Stimulated activated CD4-positive, alpha-beta T cell treated with anti-CD3 and anti-CD28 coated beads, TNF-alpha, amount 100 ng/mL, for 4 hours (primary cell): ENCODE data around the gene CEP68.

Experiments
- DNase-seq, 3 experiments: peaks; one replicate each; pipeline ENCODE4 v3.0.0-alpha.2; 2020; ENCODE audit warnings: low read depth in 3 of 3

CEP68 gene

DNA sequence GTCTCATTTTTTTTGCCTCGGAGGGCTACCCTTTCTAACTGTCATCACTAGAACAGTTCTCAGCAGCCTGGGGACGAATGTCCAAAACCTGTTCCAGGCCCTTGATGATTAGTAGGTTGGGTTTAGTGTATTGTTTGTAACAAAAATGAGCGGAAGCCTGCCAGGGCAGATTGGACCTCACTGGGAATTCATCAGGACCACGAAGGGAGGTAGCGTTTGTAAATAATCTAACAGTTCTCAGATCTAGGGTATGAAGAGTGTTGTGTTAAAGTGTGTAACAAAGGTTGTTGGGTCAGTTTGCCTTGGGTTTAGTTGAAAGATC lies 799 bp downstream of the CEP68 start:
- no peak for DNase-seq

- peak in 2 of 3 experiments; percentile 18 to 37 for DNase-seq
Observed at GRCh38 chr2:65057391-65058052, 1.3 kb downstream of the CEP68 start.

- DNase-seq = no peak
Observed at GRCh38 chr2:65059071-65059470, 2.9 kb downstream of the CEP68 start.

DNA sequence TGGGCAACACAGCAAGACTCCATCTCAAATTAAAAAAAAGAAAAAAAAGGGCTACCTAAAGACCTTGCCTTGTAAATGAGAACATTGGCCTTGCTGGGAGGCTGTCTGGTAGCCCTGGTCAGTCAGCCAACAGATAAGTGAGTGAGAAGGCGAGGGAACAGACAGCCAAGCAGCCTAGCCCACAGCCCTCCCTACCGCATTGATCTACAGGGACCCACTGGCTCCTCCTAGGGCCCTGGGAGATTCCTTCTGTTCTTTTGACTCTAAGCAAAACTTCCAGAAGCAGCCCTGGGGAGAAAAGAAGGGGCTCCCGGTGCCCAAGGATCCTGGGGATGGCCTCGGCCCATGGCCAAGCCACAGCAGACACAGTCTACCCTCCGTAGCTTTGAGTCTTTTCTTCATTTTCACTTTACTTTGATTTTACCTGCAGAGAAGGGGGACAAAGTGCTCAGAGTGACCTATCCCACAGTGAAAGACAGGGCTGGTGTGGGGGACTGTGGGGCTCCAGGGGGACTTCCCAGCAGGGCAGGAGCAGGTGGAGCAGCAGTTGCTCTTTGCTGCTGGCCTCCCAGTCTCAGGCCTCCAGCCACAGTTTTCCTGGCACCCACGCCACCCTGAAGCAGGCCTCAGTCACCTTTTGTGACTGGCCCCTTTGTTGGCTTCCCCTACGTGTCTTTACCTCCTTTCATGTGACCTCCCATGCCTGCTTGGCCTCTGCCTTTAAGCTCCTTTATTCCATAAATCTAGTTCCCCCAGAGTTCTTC lies 5.1 kb downstream of the CEP68 start:
- DNase-seq = no peak

DNA sequence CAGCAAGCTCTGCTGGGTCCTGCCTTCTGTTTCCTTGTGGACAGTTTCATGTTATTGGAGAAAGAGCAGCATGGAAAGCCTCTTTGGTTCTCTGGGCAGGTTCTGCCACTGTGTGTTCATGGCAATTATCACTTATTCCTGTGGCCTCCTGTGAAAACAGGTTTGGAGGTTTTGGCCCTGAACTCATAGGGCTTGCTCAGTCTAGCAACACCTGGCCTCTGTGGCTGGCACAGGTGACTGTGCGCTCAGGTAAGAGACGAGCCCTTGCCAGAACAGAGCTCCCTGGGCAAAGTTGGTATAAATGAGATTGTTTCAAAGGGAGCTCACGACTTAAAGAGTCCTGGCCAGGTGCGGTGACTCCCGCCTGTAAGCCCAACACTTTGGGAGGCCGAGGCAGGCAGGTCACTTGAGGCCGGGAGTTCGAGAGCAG lies 5.7 kb downstream of the CEP68 start:
- DNase-seq = no peak

GRCh38 chr2:65062843-65063825 lies 6.9 kb downstream of the CEP68 start:
- no peak for DNase-seq

DNA sequence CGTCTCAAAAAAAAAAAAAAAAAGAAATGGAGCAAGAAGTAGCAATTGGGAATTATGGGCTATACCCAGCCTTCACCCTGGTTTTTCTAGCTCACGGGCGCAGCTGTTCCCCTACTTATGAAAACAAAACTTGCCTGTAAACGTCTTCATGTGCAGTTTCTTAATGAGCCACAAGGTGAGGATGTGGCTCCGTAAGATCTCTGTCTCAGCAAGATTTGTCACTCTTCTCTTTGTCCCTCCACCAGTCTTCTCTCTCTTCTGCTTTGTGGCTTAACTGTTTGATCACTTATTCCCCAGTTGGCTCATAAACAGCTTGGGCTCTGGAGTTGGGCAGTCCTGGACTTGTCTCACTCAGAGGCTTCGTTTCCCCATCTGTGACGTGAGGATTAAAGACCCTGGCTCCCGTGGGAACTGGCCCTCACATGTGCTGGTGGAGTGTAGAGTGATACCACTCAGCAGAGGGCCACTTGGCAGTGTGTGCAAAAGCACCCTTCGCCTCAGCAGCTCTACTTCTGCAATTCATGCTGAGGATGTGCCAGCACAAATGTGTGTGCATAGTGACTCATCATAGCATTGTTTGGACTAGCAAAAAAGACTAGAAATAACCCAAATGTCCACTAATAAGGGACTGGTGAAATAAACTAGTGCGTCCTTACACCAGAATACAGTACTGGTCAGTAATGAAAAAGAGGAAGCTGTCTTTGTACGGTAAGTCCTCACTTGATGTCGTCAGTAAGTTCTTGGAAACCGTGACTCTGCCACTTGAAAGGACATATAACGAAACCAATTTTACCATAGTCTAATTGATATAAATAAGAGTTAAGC lies 8.7 kb downstream of the CEP68 start:
- DNase-seq = peak in 1 of 3 experiments; percentile 5

- no peak for DNase-seq
Observed at GRCh38 chr2:65067806-65068553, 11.8 kb downstream of the CEP68 start.

DNA sequence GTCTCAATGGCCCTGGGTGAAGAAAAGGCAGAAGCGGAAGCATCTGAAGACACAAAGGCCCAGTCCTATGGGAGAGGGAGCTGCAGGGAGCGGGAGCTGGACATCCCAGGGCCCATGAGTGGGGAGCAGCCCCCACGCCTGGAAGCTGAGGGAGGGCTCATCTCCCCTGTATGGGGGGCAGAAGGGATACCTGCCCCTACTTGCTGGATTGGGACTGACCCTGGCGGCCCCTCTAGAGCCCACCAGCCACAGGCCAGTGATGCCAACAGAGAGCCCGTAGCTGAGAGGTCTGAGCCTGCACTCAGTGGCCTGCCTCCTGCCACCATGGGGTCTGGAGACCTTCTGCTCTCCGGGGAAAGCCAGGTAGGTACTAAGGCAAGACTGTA lies 13.2 kb downstream of the CEP68 start:
- no peak for DNase-seq

DNA sequence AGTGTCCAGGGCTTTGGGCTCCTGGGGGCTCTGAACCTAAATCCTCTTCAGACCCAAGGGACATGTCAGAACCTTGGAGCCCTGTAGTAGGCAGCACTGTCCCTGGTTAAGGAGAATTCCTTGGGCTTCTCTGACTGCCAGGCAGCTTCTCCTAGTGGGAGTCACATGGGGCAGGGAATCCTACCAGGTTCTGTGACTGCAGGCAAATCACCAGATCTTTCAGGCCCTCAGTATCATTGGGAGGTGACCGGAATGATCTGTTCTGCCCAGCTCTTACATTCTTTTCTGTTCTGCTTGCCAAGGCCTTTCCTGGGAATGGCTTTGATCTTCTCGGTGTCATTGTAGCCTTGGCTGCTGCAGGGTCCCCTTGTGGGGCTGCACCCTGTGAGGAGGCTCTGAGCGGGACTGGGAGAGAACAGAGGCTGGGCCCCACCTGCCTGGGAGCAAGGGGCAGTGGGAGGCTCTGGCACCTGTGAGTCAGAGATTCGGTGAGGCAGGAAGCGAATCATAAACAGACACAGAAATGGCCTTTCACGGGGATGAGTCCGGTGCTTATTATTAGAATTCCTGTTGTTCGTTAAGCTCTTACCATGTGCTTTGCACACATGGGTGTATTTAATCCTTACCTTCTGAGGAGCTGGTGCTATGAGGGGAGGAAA lies 14.1 kb downstream of the CEP68 start:
- no peak for DNase-seq

DNA sequence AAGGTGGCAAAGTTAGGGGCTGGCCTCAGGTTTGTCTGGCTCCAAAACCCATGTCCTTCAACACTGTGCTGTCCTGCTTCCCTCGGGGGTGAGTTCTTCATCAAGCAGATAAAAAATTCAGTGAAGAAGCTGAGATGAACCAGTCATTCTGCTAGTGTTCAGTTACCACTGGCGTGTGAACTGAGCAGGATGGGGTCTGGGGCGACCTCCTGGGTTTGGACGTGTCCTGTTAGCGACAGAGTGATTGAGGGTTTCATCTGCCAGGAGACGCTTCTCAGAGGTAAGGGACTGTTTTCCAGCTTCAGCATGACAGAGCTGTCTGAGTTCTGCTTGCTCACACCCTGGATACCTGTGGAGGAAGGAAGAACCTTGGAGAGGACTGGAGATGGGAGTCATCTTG lies 14.6 kb downstream of the CEP68 start:
- DNase-seq = no peak

DNA sequence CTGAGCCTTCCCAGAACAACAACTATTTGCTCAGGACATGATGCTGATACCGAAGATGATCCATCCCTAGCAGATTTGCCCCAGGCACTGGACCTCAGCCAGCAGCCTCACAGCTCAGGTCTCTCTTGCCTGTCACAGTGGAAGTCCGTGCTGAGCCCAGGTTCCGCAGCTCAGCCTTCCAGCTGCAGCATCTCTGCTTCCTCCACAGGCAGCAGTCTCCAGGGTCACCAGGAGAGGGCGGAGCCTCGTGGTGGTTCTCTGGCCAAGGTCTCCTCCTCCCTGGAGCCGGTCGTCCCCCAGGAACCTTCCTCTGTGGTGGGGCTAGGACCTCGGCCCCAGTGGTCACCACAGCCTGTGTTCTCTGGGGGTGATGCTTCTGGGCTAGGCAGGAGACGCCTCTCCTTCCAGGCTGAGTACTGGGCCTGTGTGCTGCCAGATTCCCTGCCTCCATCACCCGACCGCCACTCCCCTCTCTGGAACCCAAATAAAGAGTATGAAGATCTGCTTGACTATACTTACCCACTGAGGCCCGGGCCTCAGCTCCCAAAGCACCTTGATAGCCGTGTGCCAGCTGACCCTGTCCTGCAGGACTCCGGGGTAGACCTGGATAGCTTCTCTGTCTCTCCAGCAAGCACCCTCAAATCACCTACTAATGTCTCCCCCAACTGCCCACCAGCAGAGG lies 15.4 kb downstream of the CEP68 start:
- no peak for DNase-seq

DNA sequence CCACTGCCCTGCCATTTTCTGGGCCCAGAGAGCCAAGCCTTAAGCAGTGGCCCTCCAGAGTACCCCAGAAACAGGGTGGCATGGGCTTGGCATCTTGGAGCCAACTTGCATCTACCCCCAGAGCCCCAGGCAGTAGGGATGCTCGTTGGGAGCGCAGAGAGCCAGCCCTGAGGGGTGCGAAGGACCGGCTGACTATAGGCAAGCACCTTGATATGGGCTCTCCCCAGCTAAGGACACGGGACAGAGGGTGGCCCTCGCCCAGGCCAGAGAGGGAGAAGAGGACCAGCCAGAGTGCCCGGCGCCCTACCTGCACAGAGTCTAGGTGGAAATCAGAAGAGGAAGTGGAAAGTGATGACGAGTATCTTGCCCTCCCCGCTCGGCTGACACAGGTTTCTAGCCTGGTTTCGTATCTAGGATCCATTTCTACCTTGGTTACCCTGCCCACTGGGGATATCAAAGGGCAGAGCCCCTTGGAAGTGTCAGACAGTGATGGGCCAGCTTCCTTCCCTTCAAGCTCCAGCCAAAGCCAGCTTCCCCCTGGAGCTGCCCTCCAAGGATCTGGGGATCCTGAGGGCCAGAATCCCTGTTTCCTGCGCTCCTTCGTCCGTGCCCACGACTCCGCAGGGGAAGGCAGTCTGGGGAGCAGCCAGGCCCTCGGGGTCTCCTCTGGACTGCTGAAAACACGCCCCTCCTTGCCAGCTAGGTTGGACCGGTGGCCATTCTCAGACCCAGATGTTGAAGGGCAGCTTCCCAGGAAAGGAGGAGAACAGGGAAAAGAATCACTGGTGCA lies 16.2 kb downstream of the CEP68 start:
- DNase-seq = no peak

DNA sequence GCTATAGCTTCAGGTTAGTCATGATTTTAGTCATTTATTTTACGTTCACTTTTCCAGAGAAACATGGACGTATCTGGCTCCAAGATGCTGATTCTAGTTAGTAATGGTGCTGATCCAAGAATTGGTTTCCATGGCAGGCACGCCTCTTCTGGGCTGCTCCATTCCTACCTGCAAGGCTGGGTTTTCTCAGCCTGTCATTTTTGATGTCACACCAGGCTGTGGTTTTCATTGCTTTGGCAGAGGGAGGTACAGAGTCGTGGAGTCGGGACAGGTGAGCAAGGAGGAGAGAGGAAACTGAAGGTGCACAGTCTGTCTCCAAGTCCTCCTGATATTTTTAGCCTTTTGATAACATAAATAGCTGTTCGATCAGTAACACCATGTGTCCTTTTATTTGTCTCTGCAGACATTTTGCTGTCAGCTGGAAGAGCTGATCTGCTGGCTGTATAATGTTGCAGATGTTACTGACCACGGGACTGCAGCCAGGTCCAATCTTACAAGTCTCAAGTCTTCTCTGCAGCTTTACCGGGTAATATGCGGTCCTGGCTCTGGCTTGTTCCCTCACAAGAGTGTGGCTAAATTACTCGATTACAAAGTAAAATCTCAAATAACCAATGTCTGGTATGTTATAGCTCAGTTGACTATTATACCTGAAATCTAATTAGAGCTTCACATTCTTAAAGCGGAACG lies 17.8 kb downstream of the CEP68 start:
- DNase-seq = no peak

DNA sequence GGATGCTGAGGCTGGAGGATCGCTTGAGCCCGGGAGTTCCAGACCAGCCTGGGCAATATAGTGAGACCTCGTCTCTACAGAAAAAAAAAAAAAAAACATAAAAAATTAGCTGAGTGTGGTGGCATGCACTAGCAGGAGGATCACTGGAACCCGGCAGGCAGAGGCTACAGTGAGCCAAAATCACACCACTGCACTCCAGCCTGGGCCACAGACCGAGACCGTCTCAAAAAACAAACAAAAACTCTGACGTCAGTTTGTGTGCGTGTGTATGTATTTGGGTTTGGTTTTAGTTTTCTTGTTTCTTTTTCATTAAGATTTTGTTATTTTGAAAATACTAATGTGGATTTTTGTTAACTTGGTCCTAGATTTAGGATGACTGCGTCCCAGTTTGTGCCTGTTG lies 19.0 kb downstream of the CEP68 start:
- no peak for DNase-seq

DNA sequence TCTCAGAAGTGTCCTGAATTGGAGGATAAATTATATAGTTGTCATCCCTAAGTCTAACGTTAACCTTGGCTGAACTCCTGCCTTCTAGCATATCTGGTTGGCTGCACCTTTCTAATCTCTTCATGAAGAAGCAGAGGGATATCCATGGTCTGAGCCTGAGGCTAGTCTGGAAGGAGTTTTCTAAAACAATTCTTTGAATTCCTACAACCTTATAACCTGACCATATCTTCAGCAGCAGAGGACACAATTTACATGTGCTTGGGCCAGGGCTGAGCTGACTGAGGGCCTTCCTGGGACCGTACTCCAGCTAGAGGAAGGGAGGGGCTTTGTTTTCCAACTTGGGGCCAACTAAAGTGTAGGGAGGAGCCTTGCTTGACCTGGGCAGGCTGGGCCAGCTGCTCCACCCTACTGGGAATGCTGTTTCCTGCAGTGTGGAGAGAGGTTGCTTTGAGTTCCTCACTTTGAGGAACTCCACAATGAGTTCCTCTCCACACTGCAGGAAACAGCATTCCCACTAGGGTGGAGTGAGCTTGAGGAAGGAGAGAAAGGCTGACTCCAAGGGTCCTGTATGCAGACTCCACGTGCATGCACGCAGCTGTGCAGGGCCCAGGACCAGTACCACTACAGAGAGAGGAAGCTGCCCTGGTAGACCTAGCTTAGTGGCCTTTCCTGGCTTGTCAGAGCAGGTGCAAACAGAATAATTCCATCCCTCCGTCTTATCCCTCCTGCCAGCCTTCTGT lies 19.6 kb downstream of the CEP68 start:
- no peak for DNase-seq

DNA sequence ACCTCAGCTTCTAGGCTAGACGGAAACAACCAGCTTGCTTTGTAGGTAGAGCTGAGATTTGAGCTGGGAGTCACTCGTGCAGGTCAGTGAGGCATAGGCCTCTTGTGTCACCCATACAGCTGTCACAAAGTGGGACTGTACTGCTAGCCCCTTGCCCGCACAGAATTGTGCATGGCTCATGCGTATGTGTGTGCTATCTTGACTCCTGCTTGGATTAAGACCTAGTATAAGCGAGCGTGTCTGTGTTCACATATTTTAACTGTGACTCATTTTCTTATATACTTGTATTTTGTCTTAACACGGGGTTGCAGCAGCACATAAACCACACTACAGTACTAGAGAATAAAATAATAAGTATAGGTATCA lies 20.1 kb downstream of the CEP68 start:
- no peak for DNase-seq

DNA sequence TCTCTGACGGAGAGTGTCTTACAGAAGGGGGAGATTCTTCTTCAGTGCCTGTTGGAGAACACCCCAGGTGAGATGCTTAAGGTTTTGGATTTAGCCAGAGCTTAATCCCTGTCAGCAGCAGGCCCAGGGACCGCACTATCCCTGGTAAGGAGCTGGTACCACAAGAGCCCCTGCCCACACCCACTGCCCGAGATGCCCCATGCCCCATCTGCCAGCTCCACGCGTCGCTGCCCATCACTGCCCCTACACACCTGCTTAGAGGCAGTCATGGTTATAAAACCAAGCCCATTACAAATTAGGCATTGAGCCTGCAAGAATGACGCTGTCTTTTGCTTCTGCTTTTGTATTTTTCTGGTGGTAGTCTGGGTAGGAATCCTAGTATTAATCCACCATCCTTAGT lies 21.7 kb downstream of the CEP68 start:
- no peak for DNase-seq
